Measurements from ENCODE around the gene HIVEP3.

The HIVEP3 gene

GRCh38 chr1:41515778-41516167 lies 402.9 kb downstream of the HIVEP3 start:
- DNase-seq (ENCODE audit: low read depth) = no peak

DNA sequence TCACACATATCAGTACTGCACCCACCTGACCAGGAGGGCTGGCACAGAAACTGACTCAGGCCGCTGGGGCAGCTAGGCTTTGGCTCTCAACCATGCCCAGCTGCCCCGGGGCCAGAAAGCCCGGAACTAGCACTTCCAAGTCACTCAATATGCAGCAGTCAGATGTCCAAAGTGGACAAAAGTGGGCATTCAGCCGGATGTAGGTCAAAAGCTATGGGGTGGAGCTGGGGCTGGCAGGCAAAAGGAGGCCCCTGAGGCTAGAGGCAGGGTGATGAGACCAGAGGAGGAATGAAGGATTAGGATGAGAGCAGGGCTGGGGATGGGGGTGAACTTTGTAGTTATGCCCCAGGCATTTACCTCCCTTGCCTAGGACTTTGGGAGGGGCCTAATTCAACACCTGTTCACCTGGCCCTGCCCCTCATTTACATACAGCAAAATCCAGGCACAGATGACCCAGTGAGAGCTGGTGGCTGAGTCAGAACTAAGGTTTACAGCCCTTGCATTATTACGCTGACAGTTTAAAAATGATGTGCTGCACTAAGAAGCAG lies 403.5 kb downstream of the HIVEP3 start:
- no peak for DNase-seq (ENCODE audit: low read depth)

GRCh38 chr1:41514381-41514780 lies 404.3 kb downstream of the HIVEP3 start:
- no peak for DNase-seq (ENCODE audit: low read depth)

DNA sequence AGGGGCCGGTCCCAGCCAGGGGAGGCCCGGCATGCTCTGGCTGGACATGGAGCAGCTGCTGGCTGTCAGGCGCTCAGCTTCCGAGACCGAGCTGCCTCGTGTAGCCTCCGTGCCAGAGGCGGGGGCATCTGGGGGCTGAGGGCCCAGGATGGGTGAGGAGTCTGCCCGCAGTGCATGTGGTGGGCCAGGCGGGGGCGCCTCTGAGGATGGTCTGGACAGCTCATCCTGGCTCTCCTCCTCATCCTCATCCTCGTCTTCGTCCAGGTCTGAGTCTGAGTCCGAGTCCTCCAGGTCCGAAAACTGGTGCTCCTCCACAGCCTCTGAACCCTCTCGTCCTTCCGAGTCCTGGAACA lies 405.4 kb downstream of the HIVEP3 start:
- DNase-seq (ENCODE audit: low read depth) = no peak

DNA sequence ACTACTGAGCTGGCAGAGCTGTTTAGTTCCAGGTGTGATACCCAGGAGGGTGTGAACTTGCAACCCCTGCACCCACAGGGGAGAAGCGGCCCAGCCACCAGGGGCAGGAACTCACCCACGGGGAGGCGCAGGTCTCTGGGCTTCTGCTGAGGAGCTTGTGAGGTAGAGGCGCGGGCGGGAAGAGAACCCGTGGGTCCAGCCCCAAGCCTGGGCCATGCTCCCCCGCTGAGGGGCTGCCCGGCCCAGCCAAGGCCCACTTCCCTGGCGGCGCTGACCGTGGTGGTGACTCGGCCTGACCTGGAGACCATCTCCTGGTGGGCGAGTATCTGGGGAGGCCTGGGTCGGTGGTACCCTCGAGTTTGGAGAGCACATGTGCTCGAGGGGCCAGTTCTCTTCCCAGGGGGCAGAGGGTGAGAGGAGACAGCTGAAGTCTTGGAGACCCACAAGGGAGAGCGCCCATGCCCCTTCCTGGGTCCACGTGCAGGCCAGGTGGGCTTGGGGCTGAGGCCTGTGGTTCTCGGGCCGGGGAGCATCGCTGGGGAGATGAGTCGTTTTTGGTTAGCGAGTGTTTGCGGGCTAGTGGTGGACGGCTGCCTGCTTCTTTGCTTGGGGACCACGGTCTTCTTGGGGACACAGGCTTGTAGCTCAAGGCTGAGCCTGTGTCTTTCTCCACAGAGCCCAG lies 405.9 kb downstream of the HIVEP3 start:
- DNase-seq (ENCODE audit: low read depth) = no peak

GRCh38 chr1:41511239-41511540 lies 407.5 kb downstream of the HIVEP3 start:
- DNase-seq (ENCODE audit: low read depth) = no peak

DNA sequence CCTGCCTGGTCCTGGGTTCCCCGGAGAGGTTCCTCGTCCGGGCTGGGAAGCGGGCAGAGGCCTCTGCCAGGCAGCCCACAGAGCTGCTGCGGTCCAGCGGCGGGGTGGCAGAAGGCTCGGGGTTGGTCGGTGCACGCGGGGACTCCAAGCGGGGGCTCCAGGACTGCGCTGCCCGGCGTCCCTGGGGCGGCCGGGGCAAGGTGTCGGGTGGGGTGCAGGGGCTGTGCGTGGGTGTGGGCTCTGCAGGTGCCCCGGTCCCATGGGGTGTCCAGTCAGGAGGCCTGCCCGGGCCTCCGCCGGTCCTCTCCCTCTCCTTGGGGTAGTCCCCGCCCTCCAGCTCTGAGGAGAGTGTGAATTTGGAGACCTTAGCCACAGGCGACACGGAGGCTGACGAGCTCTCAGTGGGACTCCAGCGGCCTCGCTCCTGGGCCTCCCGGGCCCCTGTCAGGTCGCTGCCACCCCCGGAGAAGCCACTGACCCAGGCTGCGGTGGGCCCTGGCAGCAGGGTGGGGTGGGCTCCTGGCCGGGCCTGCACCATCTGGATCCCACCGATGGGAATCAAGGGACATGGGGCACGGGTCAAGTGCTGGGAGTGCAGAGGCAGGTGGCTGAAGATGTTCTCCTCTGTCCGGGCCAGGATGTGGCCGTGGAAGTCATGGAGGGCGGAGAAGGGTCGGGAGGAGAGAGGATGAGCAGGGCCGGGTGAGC lies 408.0 kb downstream of the HIVEP3 start:
- DNase-seq (ENCODE audit: low read depth) = no peak

DNA sequence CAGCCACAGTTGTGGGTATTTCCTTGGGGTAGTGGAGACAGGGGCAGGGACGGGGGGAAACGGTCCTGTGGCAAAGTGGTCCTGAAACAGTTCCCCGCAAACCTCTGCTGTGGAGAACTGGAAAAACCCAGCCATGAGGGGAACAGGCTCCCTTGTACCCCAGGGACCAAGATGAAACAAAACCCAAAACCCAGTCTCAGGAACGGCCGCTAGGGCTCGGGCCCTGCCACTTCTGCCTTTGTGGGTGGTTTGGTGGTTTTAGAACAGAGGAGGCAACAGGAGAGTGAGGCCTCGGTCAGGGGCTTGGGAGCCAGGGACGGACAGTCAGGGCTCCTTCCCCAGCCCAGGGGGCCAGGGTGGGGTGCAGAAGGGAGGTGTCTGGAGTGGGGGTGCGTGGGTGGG lies 409.5 kb downstream of the HIVEP3 start:
- DNase-seq (ENCODE audit: low read depth) = no peak

DNA sequence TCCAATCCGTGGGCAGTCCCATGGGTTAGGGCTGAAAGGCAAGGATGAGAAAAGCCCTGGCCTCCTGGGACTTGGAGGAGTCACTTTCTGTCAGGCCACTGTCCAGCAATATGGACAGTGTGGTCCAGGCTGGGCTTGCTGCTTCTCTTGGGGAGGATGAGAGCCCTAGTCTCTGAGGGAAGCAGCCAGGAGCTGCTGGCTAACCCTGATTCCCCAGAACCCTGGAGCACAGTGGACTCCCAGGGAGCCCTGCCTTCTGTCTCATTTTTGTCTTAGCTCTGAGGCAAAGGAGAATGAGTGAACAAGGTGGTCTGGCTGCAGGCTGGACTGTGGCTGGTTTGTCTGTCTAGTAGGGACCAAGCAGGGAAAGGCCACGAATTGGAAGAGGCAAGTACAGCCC lies 410.4 kb downstream of the HIVEP3 start:
- no peak for DNase-seq (ENCODE audit: low read depth)

DNA sequence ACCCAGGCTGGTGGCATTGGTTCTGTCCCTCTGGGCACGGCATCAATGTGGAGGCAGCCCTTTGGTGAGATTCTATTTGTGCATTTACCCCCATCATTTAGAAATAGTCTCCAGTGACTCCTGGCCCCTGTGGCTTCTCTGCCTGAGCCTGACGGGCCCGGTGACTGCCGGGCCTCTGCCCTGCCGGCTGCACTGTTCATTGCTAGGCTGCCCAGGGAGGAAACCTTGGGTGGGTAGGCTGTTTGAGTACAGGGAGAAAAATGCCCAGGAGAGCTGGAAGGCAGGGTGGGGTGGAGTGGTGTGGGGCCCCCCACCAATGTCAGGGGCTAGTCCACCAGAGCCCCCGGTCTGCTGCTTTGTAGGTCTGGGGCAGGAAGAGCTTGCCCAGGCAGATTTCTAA lies 410.9 kb downstream of the HIVEP3 start:
- DNase-seq (ENCODE audit: low read depth) = no peak

DNA sequence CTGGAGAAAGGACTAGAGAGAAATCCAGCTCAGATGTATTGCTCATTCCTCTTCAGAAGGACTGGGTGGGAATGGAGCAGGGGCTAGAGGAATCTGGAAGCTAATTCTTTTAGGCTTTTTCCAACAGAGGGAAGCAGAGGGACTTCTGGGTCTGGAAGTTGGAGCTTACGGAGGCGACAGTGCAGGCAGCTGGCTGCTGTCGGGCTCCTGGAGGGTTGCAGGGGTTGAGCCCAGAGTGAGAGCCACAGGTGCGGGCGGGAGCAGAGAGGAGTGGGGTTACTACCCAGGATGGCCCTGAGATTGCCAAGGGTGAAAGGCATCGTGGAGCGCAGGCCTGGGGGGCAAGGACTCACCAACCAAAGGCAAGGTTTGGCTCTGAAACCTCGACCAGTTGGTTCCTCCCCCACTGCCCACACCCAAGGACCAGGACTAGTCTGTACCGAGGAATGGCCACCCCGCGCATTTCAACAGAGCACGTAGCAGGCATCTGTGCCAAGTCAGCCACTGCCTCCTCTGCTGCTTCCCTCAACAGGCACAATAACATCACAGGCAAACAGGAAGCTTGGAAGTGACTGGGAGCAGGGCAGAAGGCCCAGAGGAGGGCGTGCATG lies 411.5 kb downstream of the HIVEP3 start:
- no peak for DNase-seq (ENCODE audit: low read depth)

DNA sequence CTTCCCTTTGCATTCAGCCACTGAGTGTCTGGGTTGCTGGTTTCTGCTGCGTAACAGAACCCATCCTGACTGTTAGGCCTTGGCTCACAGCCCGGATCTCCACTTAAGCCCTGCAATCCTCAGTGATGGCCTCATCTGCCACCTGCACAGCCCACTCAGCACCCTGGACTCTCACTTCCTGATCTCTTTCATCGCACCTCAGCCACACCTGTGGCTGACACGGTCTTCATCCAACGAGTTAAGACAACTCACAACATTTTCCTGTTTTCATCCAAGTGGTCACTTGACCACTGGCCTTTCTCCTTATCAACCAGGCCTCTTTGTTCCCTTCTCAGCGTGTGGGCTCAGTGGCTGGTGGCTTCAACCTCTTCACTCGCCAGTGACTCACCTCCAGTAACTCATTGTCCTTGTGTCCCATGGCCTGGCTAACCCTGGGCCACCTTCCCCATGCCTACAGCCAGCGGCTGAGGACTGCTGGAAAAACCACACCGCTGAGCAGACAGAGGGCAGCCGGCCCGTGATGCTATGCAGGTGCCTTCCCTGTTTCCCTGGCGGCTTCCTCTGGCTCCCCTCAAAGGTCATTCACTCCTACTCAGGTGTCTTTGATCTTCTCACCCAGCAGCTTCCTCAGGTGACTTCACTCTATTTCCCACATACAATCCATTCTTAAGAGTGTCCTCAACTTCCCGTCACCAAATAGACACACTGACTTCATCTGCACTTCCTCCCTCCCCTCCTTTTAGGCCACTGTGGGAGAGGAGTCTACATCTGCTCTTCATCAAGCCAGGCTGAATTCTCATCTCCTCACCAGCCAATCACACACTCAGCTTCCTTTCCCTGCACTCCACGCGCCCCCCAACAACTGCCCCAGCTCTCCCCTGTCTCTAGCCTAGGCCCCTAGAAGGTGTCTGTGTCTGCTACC lies 414.3 kb downstream of the HIVEP3 start:
- no peak for DNase-seq (ENCODE audit: low read depth)

- no peak for DNase-seq (ENCODE audit: low read depth)
These were observed 415.1 kb downstream of the HIVEP3 start for GRCh38 chr1:41503538-41504113.

DNA sequence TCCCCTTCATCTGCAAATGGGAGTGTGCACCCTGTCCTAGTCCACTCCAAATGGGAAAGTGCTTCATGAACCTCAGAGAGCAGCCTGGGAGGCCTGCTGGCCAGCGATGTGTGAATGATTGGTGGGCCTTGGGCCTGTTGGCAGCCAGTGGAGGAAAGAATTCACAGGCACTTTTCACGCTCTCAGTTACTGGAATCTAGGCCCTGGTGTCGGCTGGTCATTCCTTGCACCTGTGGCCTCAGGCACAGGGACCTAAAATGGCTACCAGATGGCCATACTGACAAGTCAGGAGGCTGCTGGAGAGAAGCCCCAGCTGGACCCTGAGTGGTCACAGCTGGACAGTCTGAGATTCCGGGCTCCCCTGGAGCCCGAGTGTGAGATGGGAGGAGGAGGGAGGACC lies 415.8 kb downstream of the HIVEP3 start:
- no peak for DNase-seq (ENCODE audit: low read depth)

DNA sequence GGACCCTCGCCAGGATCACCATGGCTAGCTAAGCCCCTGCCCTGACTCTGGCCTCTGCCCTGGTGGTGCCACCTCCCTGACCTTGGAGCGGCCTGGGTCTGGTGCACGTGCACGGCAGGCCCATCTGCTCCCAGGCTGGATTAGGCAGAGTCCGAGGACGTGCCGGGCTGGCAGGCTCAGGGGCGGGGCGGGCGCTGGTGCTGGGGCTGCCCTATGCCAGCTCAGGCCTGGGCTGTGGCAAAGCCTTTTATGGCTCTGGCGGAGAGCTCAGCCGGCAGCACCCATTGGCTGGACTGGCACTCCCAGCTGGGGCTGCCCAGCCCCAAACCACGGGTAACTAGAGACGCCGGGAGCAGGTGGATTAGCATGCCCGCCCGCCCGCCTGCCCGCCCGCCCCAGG lies 417.1 kb downstream of the HIVEP3 start:
- DNase-seq (ENCODE audit: low read depth) = no peak

GRCh38 chr1:41500781-41501518 lies 417.8 kb downstream of the HIVEP3 start:
- no peak for DNase-seq (ENCODE audit: low read depth)

DNA sequence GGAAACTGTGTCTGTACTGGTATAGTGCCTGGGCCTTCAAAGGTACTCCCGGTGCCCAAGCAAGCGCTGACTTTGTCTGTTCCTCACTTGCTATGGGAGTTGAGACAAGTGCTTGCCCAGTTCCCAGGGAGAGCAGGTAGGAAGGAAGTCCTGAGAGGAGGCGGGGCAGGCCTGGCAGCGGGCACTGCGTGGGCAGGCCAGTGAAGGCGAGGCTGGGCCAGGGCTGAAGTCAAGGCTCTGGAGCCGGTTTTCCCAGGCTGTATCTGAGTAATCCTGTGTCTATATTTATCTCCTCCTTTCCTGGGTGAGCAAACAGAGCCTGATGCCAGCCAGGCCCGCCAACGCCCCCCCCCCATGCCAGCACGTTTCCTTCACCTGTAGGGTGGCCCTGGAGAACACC lies 418.3 kb downstream of the HIVEP3 start:
- no peak for DNase-seq (ENCODE audit: low read depth)

- DNase-seq (ENCODE audit: low read depth) = no peak
These were observed 419.1 kb downstream of the HIVEP3 start for GRCh38 chr1:41499591-41499990.

DNA sequence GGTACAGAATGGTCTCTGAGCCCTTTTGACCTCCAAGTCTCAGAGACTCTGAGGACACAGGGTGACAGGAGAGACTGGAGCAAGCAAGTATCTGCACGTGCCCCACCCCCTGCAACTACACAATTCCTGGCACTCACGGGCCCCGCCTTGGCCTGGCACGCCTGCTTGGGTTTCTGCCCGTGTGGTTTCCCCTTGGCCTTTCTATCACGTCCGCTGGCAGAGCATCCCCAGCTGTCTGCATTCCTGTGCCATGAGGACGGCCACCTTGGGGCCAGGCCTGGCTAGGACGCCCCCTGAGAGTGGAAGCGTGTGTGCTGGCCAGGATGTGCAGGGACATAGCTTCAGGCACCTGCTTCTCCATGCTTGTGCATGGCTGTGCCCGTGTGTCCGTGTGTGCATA lies 419.9 kb downstream of the HIVEP3 start:
- no peak for DNase-seq (ENCODE audit: low read depth)

GRCh38 chr1:41498391-41498790 lies 420.3 kb downstream of the HIVEP3 start:
- no peak for DNase-seq (ENCODE audit: low read depth)

- no peak for DNase-seq (ENCODE audit: low read depth)
These were observed 421.2 kb downstream of the HIVEP3 start for GRCh38 chr1:41497461-41498030.

Measured in HS-5 (cell line).